Psoas muscle (tissue), 8 donors: ENCODE data around the gene VAMP7. TPM values are rescaled to one million over a fixed set of nuclear protein-coding genes. Genes with fewer than 3 reads are reported as not detected.

Experiments used
- ATAC-seq, 4 donors: fragments of 200-7000 bp; cut with Tn5 transposase; one replicate each; pipeline ENCODE4 v1.9.1; 2020; ENCODE audit warnings: moderate library complexity in 3 of 4, mild to moderate bottlenecking in 2 of 4
- DNase-seq, 2 donors: peaks; one replicate each; pipeline ENCODE4 v3.0.0-alpha.2; 2020
- H3K27ac ChIP-seq: fragments of 200-600 bp; one replicate; pipeline ENCODE4 v1.8.0; 2022
- H3K27me3 ChIP-seq, 3 donors: fragments of 200-600 bp in 1 of 3; one replicate each; pipeline versions ENCODE4 v1.6.1 to v1.8.0; 2013 to 2022; ENCODE audit warnings: low read length in 2 of 3, mild to moderate bottlenecking in 2 of 3, moderate library complexity in 1 of 3; ENCODE audit not compliant: insufficient read depth in 3 of 3
- H3K36me3 ChIP-seq, 2 donors: fragments of 200-600 bp in 1 of 2; one replicate each; pipeline versions ENCODE4 v1.6.1 to v1.8.0; 2013 to 2022; ENCODE audit warnings: low read depth in 1 of 2, mild to moderate bottlenecking in 1 of 2, moderate library complexity in 1 of 2; ENCODE audit not compliant: insufficient read depth in 1 of 2
- H3K4me1 ChIP-seq: fragments of 200-600 bp; one replicate; pipeline ENCODE4 v1.8.0; 2022
- H3K4me3 ChIP-seq: fragments of 200-600 bp; one replicate; pipeline ENCODE4 v1.8.0; 2022; ENCODE audit warnings: mild to moderate bottlenecking
- H3K9me3 ChIP-seq: fragments of 200-600 bp; one replicate; pipeline ENCODE4 v1.8.0; 2022
- CTCF ChIP-seq: fragments of 200-600 bp; IDR thresholded peaks from one replicate; pipeline ENCODE4 v1.8.0; 2022; ENCODE audit warnings: antibody characterized with exemption
- WGBS, 3 donors: extraction: QIAGEN DNeasy Blood & Tissue Kit; methylation state at CpG; one replicate each; pipeline versions ENCODE4 v1.1.6 to v1.1.7; 2013; 5-methylcytosine and 5-hydroxymethylcytosine counted together
- intact Hi-C, 2 donors: fragments of 100-400 bp; cut with DNase I; formaldehyde crosslinking; loops; one replicate each; pipeline versions ENCODE4 v1.11.0 to v1.14.2; 2022
- polyA plus RNA-seq, 3 donors: library from polyadenylated mRNA; stranded (reverse); fragments of 200-250 nt; gene quantifications; one replicate each; pipeline ENCODE4 v1.2.3, GENCODE V29; 2013
- total RNA-seq, 4 donors: library from RNA; stranded (reverse); fragmentation: NEBNext Ultra II Directional in 2 of 4; extraction: Animal tissue kit (Norgen Biotek cat#: 25700) in 2 of 4; gene quantifications; one replicate each; pipeline versions ENCODE4 v1.2.1 to v1.2.4, GENCODE V29; 2021 to 2023
- donor health status: healthy with polysubstance abuse.
- donor health status: DM: no; HTN: no; CAD: no; lungs with moderate emphysema.
- donor health status: Bipolar disorder and iron deficiency.
- donor health status: healthy.
- donor health status: DM: yes; HTN: yes; CAD: no.
- donor health status: DM: no; HTN: no; CAD: no.
- donor health status: DM: no; HTN: no; CAD: no.
- donor health status: DM: yes; HTN: yes; CAD: no.

The VAMP7 gene
- total and polyA plus RNA-seq, 7 donors = 18.4 to 55.0 (median 25.2) TPM

- DNase-seq = no peak
- no peak overlapping the region for H3K27ac ChIP-seq
- H3K9me3 ChIP-seq = peaks cover 6% of the 10 kb centered on the region
- intact Hi-C loops = no loop called here
- no peak overlapping the region for H3K4me3 ChIP-seq
- H3K4me1 ChIP-seq = no peaks in the 10 kb centered on the region
- H3K36me3 ChIP-seq = no peaks in the 10 kb centered on the region
- no peak for ATAC-seq
- no peak for TF ChIP-seq CTCF
- WGBS, 3 donors = 80 to 86% (median 85%) methylated on average over 16 to 18 of the region's 18 CpGs
- H3K27me3 ChIP-seq = peaks cover 0 to 3% (median 0%) of the 10 kb centered on the region in 3 donors
These were observed 16.0 kb upstream of the VAMP7 start for GRCh38 chrX:155865193-155865592.

- no peak overlapping the region for H3K27ac ChIP-seq
- no peaks in the 10 kb centered on the region for H3K36me3 ChIP-seq
- no peak overlapping the region for H3K4me3 ChIP-seq
- no peaks in the 10 kb centered on the region for H3K27me3 ChIP-seq
- intact Hi-C loops = no loop called here
- TF ChIP-seq CTCF = no peak
- DNase-seq (no peak), ATAC-seq (no peak)
- WGBS, 3 donors = 57 to 69% (median 61%) methylated on average over 4 of the region's 4 CpGs
- H3K9me3 ChIP-seq = peaks cover 6% of the 10 kb centered on the region
- H3K4me1 ChIP-seq = no peaks in the 10 kb centered on the region
These were observed 13.3 kb upstream of the VAMP7 start for GRCh38 chrX:155867821-155868220.

- intact Hi-C loops = no loop called here
- H3K36me3 ChIP-seq = no peaks in the 10 kb centered on the region
- H3K27me3 ChIP-seq = peaks cover 0 to 5% (median 0%) of the 10 kb centered on the region in 3 donors
- peaks cover 6% of the 10 kb centered on the region for H3K9me3 ChIP-seq
- ATAC-seq (no peak), DNase-seq (no peak)
- no peaks in the 10 kb centered on the region for H3K4me1 ChIP-seq
- no peak overlapping the region for H3K27ac ChIP-seq
- H3K4me3 ChIP-seq = no peak overlapping the region
- TF ChIP-seq CTCF = no peak
These were observed 10.2 kb upstream of the VAMP7 start for GRCh38 chrX:155870958-155871357.

GRCh38 chrX:155871934-155872333 is 9.2 kb upstream of the VAMP7 start:
- intact Hi-C loops = no loop called here
- no peaks in the 10 kb centered on the region for H3K36me3 ChIP-seq
- no peak for TF ChIP-seq CTCF
- H3K27me3 ChIP-seq = peaks cover 0 to 5% (median 0%) of the 10 kb centered on the region in 3 donors
- H3K4me3 ChIP-seq = no peak overlapping the region
- peaks cover 4% of the 10 kb centered on the region for H3K9me3 ChIP-seq
- no peak overlapping the region for H3K27ac ChIP-seq
- H3K4me1 ChIP-seq = no peaks in the 10 kb centered on the region
- no peak for DNase-seq
- ATAC-seq = no peak

GRCh38 chrX:155873188-155873587 is 8.0 kb upstream of the VAMP7 start:
- no peak overlapping the region for H3K27ac ChIP-seq
- H3K9me3 ChIP-seq = no peaks in the 10 kb centered on the region
- no peak overlapping the region for H3K4me3 ChIP-seq
- no peaks in the 10 kb centered on the region for H3K4me1 ChIP-seq
- no peaks in the 10 kb centered on the region for H3K36me3 ChIP-seq
- DNase-seq (no peak), ATAC-seq (no peak)
- 70 to 74% (median 73%) methylated on average over 5 of the region's 5 CpGs for WGBS, 3 donors
- H3K27me3 ChIP-seq = peaks cover 0 to 5% (median 0%) of the 10 kb centered on the region in 3 donors
- intact Hi-C loops = no loop called here
- no peak for TF ChIP-seq CTCF
